Erythroblast (primary cell): Measurements from ENCODE around the gene CAND1.

Source experiments
- GATA1 ChIP-seq: IDR thresholded peaks from 2 replicates; pipeline ENCODE4 v1.6.1; 2011; ENCODE audit warnings: low read depth, mild to moderate bottlenecking, control low read depth, low read length, moderate library complexity
- POLR2A ChIP-seq: IDR thresholded peaks from 2 replicates; pipeline ENCODE4 v1.6.1; 2011; ENCODE audit warnings: mild to moderate bottlenecking, low read length

DNA sequence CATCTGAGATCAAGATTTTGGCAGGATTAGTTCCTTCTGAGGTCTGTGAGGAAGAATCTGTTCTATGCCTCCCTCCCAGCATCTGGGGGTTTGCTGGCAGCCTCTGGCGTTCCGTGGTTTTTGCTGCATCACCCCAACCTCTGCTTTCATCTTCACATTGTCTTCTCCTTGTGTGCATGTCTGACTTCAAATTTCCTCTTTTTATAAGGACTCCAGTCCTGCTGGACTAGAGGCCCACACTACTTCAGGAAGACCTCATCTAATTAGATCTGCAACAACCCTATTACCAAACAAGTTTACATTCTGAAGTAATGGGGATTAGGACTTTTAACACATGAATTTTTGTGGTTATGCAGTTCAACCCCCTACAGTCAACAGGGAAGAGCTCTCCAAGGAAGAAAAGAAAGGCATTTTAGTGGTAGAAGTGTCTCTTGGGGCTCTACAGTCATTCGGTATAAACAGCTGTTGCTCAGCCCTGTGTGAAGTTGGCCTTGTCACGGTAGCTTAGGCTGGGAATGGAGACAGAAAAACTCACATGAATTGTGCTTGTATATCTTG is 89.7 kb downstream of the CAND1 start:
- TF ChIP-seq POLR2A (no peak), GATA1 (no peak)
